H1 (cell line): ENCODE measurements around the gene CTNND2. TPM values are rescaled to one million over a fixed set of nuclear protein-coding genes. Genes with fewer than 3 reads are reported as not detected.

Experiments used
- CTCF ChIA-PET: fragments of 300-600 bp; sonication (Branson Sonifier 250); formaldehyde crosslinking; loops from one replicate; lab custom pipeline; 2021; ENCODE audit not compliant: partially characterized antibody; lab: Charles Lee
- POLR2A ChIA-PET: fragments of 300-600 bp; sonication (Branson Sonifier 250); formaldehyde crosslinking; loops from one replicate; lab custom pipeline; 2021; ENCODE audit warnings: inconsistent platforms; ENCODE audit not compliant: partially characterized antibody; lab: Charles Lee
- DNase-seq, 2 experiments: peaks; one replicate each; pipeline versions ENCODE4 v3.0.0 to v3.0.0-alpha.2; 2010 to 2022; ENCODE audit warnings: low spot score in 2 of 2, low read depth in 1 of 2, mixed read lengths in 1 of 2
- FAIRE-seq: peaks from 2 replicates; lab custom pipeline; 2011; peaks lifted over from hg19 to GRCh38; lab: Jason Lieb, UNC
- H2AFZ ChIP-seq: 2 replicates; pipeline ENCODE4 v1.8.1; 2012; ENCODE audit warnings: low read length, inconsistent platforms
- H2AK5ac ChIP-seq: 2 replicates; pipeline ENCODE4 v1.6.1; 2013; ENCODE audit warnings: low read depth, low read length
- H2BK120ac ChIP-seq: replicated peaks from 2 replicates; pipeline ENCODE3; 2013; ENCODE audit warnings: low read depth, low read length, inconsistent platforms
- H2BK12ac ChIP-seq: 2 replicates; pipeline ENCODE4 v1.6.1; 2013; ENCODE audit warnings: low read depth, low read length
- H2BK15ac ChIP-seq: 2 replicates; pipeline ENCODE4 v1.6.1; 2013; ENCODE audit warnings: low read length
- H2BK20ac ChIP-seq: 2 replicates; pipeline ENCODE4 v1.6.1; 2013; ENCODE audit warnings: low read length
- H2BK5ac ChIP-seq: 2 replicates; pipeline ENCODE4 v1.6.1; 2013; ENCODE audit warnings: low read depth, low read length
- H3K14ac ChIP-seq: 2 replicates; pipeline ENCODE4 v1.6.1; 2013; ENCODE audit warnings: inconsistent platforms; ENCODE audit not compliant: insufficient read length
- H3K18ac ChIP-seq: 2 replicates; pipeline ENCODE4 v1.6.1; 2013; ENCODE audit warnings: low read length; ENCODE audit errors: extremely low read depth
- H3K23ac ChIP-seq: 2 replicates; pipeline ENCODE4 v1.6.1; 2013; ENCODE audit warnings: inconsistent platforms; ENCODE audit not compliant: insufficient read length
- H3K23me2 ChIP-seq: 2 replicates; pipeline ENCODE4 v1.6.1; 2013; ENCODE audit warnings: low read depth, low read length
- H3K27ac ChIP-seq: 2 replicates; pipeline ENCODE4 v1.6.1; 2011; ENCODE audit warnings: low read depth, low read length, inconsistent platforms
- H3K27me3 ChIP-seq, 4 experiments: replicated peaks in 1 of 4; 1 replicate in 1 of 4; 2 replicates in 3 of 4; pipeline versions ENCODE4 v1.6.1 to v1.8.1; 2011 to 2013; ENCODE audit warnings: low read length in 3 of 4, mild to moderate bottlenecking in 3 of 4, inconsistent platforms in 2 of 4, mixed read lengths in 2 of 4, moderate library complexity in 1 of 4; ENCODE audit not compliant: control insufficient read depth in 3 of 4, insufficient read depth in 3 of 4; ENCODE audit errors: extremely low read depth in 1 of 4
- H3K36me3 ChIP-seq, 4 experiments: 2 replicates each; pipeline versions ENCODE4 v1.6.1 to v1.8.1; 2011 to 2013; ENCODE audit warnings: mild to moderate bottlenecking in 4 of 4, low read length in 3 of 4, moderate library complexity in 2 of 4, control low read depth in 1 of 4, inconsistent platforms in 1 of 4; ENCODE audit not compliant: insufficient read depth in 4 of 4, control insufficient read depth in 2 of 4
- H3K4ac ChIP-seq: replicated peaks from 2 replicates; pipeline ENCODE3; 2013; ENCODE audit warnings: low read length, low read depth, mixed read lengths, inconsistent platforms; ENCODE audit not compliant: insufficient read length
- H3K4me1 ChIP-seq, 4 experiments: replicated peaks in 1 of 4; 1 replicate in 1 of 4; 2 replicates in 3 of 4; pipeline versions ENCODE4 v1.6.1 to v1.8.1; 2011 to 2013; ENCODE audit warnings: low read length in 3 of 4, inconsistent platforms in 2 of 4, mixed read lengths in 1 of 4; ENCODE audit not compliant: insufficient read depth in 4 of 4, control insufficient read depth in 3 of 4
- H3K4me2 ChIP-seq, 2 experiments: 2 replicates each; pipeline versions ENCODE4 v1.6.1 to v1.8.1; 2011 to 2013; ENCODE audit warnings: low read depth in 2 of 2, low read length in 2 of 2, control low read depth in 1 of 2, inconsistent platforms in 1 of 2, mild to moderate bottlenecking in 1 of 2; ENCODE audit not compliant: insufficient read depth in 1 of 2
- H3K4me3 ChIP-seq, 4 experiments: fragments of 200-600, 300-600 bp in 1 of 4; sonication (generic), shearing (Covaris generic), sonication (Bioruptor Twin) in 1 of 4; 2 replicates each; pipeline versions ENCODE4 v1.5.1 to v1.8.1; 2011 to 2016; ENCODE audit warnings: low read length in 4 of 4, low read depth in 3 of 4, control low read depth in 2 of 4, inconsistent platforms in 2 of 4, mild to moderate bottlenecking in 2 of 4, mixed read lengths in 1 of 4, moderate library complexity in 1 of 4; ENCODE audit not compliant: insufficient read depth in 2 of 4; ENCODE audit errors: extremely low read depth in 1 of 4
- H3K56ac ChIP-seq: replicated peaks from 2 replicates; pipeline ENCODE3; 2013; ENCODE audit warnings: low read depth, mild to moderate bottlenecking, mixed read lengths, low read length, inconsistent platforms; ENCODE audit not compliant: insufficient read length
- H3K79me1 ChIP-seq: 2 replicates; pipeline ENCODE4 v1.6.1; 2013; ENCODE audit warnings: low read depth, low read length, control low read depth
- H3K79me2 ChIP-seq, 2 experiments: 2 replicates each; pipeline versions ENCODE4 v1.6.1 to v1.8.1; 2012 to 2013; ENCODE audit warnings: low read length in 2 of 2, mild to moderate bottlenecking in 2 of 2, inconsistent platforms in 1 of 2; ENCODE audit not compliant: insufficient read depth in 2 of 2, control insufficient read depth in 1 of 2
- H3K9ac ChIP-seq, 4 experiments: replicated peaks in 1 of 4; 1 replicate in 1 of 4; 2 replicates in 3 of 4; pipeline versions ENCODE4 v1.6.1 to v1.8.1; 2011 to 2013; ENCODE audit warnings: low read depth in 3 of 4, low read length in 3 of 4, control low read depth in 2 of 4, mild to moderate bottlenecking in 2 of 4, moderate library complexity in 2 of 4, inconsistent platforms in 1 of 4; ENCODE audit errors: extremely low read depth in 1 of 4
- H3K9me3 ChIP-seq, 2 experiments: 2 replicates each; pipeline versions ENCODE4 v1.6.1 to v1.8.1; 2012 to 2013; ENCODE audit warnings: mild to moderate bottlenecking in 2 of 2, moderate library complexity in 2 of 2, control low read depth in 1 of 2, inconsistent platforms in 1 of 2, low read depth in 1 of 2, low read length in 1 of 2, mixed read lengths in 1 of 2; ENCODE audit not compliant: insufficient read depth in 2 of 2
- H4K20me1 ChIP-seq, 2 experiments: replicated peaks in 1 of 2; 2 replicates each; pipeline versions ENCODE3 to v1.8.1; 2011 to 2013; ENCODE audit warnings: inconsistent platforms in 2 of 2, low read length in 2 of 2, mild to moderate bottlenecking in 1 of 2; ENCODE audit not compliant: insufficient read depth in 2 of 2, control insufficient read depth in 1 of 2
- H4K5ac ChIP-seq: 2 replicates; pipeline ENCODE4 v1.6.1; 2013; ENCODE audit warnings: low read length, low read depth, mixed read lengths, inconsistent platforms; ENCODE audit not compliant: insufficient read length
- H4K8ac ChIP-seq: 2 replicates; pipeline ENCODE4 v1.8.0; 2013; ENCODE audit warnings: mild to moderate bottlenecking, moderate library complexity, low read length, inconsistent platforms; ENCODE audit not compliant: insufficient read depth; ENCODE audit errors: extremely low read depth
- H4K91ac ChIP-seq: replicated peaks from 2 replicates; pipeline ENCODE3; 2013; ENCODE audit warnings: low read length, mixed read lengths, inconsistent platforms; ENCODE audit not compliant: insufficient read length
- ASH2L ChIP-seq: fragments of 200-600, 300-600 bp; sonication (generic); IDR thresholded peaks from one replicate; pipeline ENCODE4 v1.7.1; 2017; ENCODE audit warnings: low read length
- CBX8 ChIP-seq: fragments of 300-800, 300-1000 bp; sonication (generic); IDR thresholded peaks from 2 replicates; pipeline ENCODE4 v1.7.1; 2016; ENCODE audit warnings: low read depth, low read length, borderline replicate concordance
- CHD1 ChIP-seq: IDR thresholded peaks from 2 replicates; pipeline ENCODE4 v1.6.1; 2012; ENCODE audit warnings: low read depth, low read length, improper control_type of control experiment
- CTBP2 ChIP-seq: IDR thresholded peaks from 2 replicates; pipeline ENCODE4 v1.7.0; 2011; ENCODE audit warnings: borderline replicate concordance, mild to moderate bottlenecking, moderate library complexity, mixed read lengths, low read length; ENCODE audit not compliant: insufficient read depth, insufficient read length
- HDAC2 ChIP-seq, 2 experiments: fragments of 300-600 bp in 1 of 2; sonication (generic) in 1 of 2; IDR thresholded peaks; 2 replicates each; pipeline ENCODE4 v1.6.1; 2011 to 2012; ENCODE audit warnings: low read depth in 2 of 2, low read length in 2 of 2, mild to moderate bottlenecking in 2 of 2, moderate library complexity in 2 of 2, borderline replicate concordance in 1 of 2, inconsistent platforms in 1 of 2
- JUN ChIP-seq: IDR thresholded peaks from 2 replicates; pipeline ENCODE4 v1.6.1; 2011; ENCODE audit warnings: low read depth, mild to moderate bottlenecking, improper control_type of control experiment, low read length
- KDM1A ChIP-seq: fragments of 200-600, 300-600 bp; sonication (generic); IDR thresholded peaks from 2 replicates; pipeline ENCODE4 v1.7.1; 2016; ENCODE audit warnings: mild to moderate bottlenecking, low read length, borderline replicate concordance
- NRF1 ChIP-seq: IDR thresholded peaks from 2 replicates; pipeline ENCODE4 v1.6.1; 2011; ENCODE audit warnings: mild to moderate bottlenecking, low read depth, low read length, improper control_type of control experiment
- POLR2AphosphoS5 ChIP-seq: IDR thresholded peaks from 2 replicates; pipeline ENCODE4 v1.6.1; 2011; ENCODE audit warnings: low read depth, low read length
- SIRT6 ChIP-seq: IDR thresholded peaks from one replicate; pipeline ENCODE4 v1.7.1; 2012; ENCODE audit warnings: low read length, inconsistent platforms
- WGBS, 2 experiments: shearing (Covaris generic) in 1 of 2; methylation state at CpG; one replicate each; pipeline versions ENCODE4 v1.1.6 to v1.1.7; 2013 to 2015; ENCODE audit warnings: low lambda C conversion rate in 2 of 2, mixed read lengths in 2 of 2, inconsistent platforms in 1 of 2, low coverage in 1 of 2, missing lambda C conversion rate in 1 of 2; ENCODE audit not compliant: insufficient replicate concordance in 2 of 2, insufficient coverage in 1 of 2, insufficient read length in 1 of 2; ENCODE audit errors: extremely low coverage in 1 of 2, missing lambda C conversion rate in 1 of 2; 5-methylcytosine and 5-hydroxymethylcytosine counted together
- polyA plus RNA-seq, 7 experiments: library from polyadenylated mRNA; depleted of rRNA in 3 of 7; stranded (reverse) in 5 of 7; unstranded in 2 of 7; fragments of >200 nt in 5 of 7; fragments of 200-250 nt in 2 of 7; gene quantifications; 1 replicate in 5 of 7; 2 replicates in 1 of 7; 4 replicates in 1 of 7; pipeline versions ENCODE4 v1.2.1 to v1.2.3, GENCODE V29; 2011 to 2013; ENCODE audit warnings: missing spikeins in 2 of 7, mixed read lengths in 2 of 7
- total RNA-seq: library from RNA; stranded (reverse); fragmentation: NEBNext Ultra II Directional; extraction: Animal tissue kit (Norgen Biotek cat#: 25700); gene quantifications from 2 replicates; pipeline ENCODE4 v1.2.1, GENCODE V29; 2021
- TF ChIP-seq, protein P1 (sequence below): IDR thresholded peaks from 2 replicates; pipeline ENCODE4 v1.6.1; 2011; ENCODE audit warnings: low read length, improper control_type of control experiment

The CTNND2 gene
- total and polyA plus RNA-seq, 2 of the 8 experiments (the other 6 are each of a cell fraction or from before 2014, with no cell fraction given): 7.4 to 14.2 TPM

DNA sequence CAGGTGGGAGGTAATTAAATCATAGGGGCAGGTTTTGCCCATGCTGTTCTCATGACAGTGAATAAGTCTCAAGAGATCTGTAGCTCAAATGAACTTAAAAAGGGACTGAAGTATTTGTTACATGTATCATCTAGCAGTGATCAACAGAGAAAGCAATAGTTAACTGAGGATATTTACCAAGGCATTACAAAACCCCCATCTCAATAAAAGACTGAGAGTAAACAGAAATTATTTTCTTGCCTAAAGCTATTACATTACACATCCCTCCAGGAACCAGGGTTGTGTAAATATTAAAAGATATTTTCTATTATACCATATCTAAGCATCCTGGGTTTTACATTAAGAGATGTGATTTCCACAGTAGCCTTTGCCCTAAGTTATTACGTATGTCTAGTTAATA, 169.9 kb downstream of the CTNND2 start:
- Histone ChIP-seq H3K9ac (no peak overlapping the region), H3K27ac (no peak overlapping the region), H3K23me2 (no peaks in the 10 kb centered on the region), H3K9me3 (no peaks in the 10 kb centered on the region; a peak in 1 of 4 replicates), H2AK5ac (no peak overlapping the region), H3K4me2 (no peak overlapping the region), H3K36me3 (no peaks in the 10 kb centered on the region), H4K5ac (no peak overlapping the region), H2BK5ac (no peak overlapping the region), H3K14ac (no peak overlapping the region), H3K56ac (no peak overlapping the region), H3K79me1 (no peaks in the 10 kb centered on the region), H4K91ac (no peak overlapping the region), H2BK15ac (no peak overlapping the region), H3K4ac (no peak overlapping the region), H3K23ac (no peak overlapping the region), H2BK12ac (no peak overlapping the region), H3K79me2 (no peaks in the 10 kb centered on the region), H3K4me1 (no peaks in the 10 kb centered on the region), H2BK20ac (no peak overlapping the region), H2AFZ (no peak overlapping the region), H3K4me3 (no peak overlapping the region), H4K8ac (no peak overlapping the region), H3K18ac (no peak overlapping the region), H2BK120ac (no peak overlapping the region), H3K27me3 (no peaks in the 10 kb centered on the region), H4K20me1 (no peaks in the 10 kb centered on the region)
- DNase-seq: no peak
- ChIA-PET POLR2A (no interaction called here), CTCF (interaction anchor here (0.6 kb wide), 1 partner anchor 335 kb away, joined by 3 read pairs; no protein-coding TSS in a partner anchor)
- TF ChIP-seq, protein P1, sequence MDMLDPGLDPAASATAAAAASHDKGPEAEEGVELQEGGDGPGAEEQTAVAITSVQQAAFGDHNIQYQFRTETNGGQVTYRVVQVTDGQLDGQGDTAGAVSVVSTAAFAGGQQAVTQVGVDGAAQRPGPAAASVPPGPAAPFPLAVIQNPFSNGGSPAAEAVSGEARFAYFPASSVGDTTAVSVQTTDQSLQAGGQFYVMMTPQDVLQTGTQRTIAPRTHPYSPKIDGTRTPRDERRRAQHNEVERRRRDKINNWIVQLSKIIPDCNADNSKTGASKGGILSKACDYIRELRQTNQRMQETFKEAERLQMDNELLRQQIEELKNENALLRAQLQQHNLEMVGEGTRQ: no peak
- TF ChIP-seq CHD1 (no peak), JUN (no peak), NRF1 (no peak), HDAC2 (IDR thresholded peaks at IDR 0.05; ENCODE audit: borderline replicate concordance in 1 of 2, low read depth in 2 of 2, low read length in 2 of 2) (no peak), CTBP2 (no peak), ASH2L (no peak), SIRT6 (no peak), POLR2AphosphoS5 (no peak), CBX8 (no peak), KDM1A (no peak)
- FAIRE-seq: no peak
- WGBS, 2 experiments: 88% methylated on average over 1 of the region's 1 CpG; no CpG with 5 or more reads in 1 of the 2 experiments
